22Rv1 (cell line): ENCODE results near the gene IL18R1.

Experiments
- CTCF ChIP-seq: fragments of 450-650 bp; IDR thresholded peaks from 2 replicates; pipeline ENCODE4 v1.5.1; 2017; ENCODE audit warnings: mild to moderate bottlenecking
- ZFX ChIP-seq: fragments of 450-650 bp; IDR thresholded peaks from 2 replicates; pipeline ENCODE4 v1.6.1; 2017; ENCODE audit warnings: antibody characterized with exemption, borderline replicate concordance

DNA sequence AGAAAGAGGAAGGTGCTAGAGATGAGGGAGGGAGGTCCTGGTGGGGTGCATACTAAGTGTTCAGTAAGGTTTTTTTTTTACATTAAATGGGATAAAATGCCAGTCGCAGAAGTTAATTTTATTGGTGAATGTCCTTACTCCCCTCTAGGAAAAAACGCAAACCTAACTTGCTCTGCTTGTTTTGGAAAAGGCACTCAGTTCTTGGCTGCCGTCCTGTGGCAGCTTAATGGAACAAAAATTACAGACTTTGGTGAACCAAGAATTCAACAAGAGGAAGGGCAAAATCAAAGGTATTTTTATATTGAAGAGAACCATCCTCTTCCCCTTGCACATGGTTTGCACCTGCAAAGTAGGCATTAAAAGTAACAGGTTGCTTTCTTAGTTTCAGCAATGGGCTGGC is 12.7 kb upstream of the IL18R1 start:
- TF ChIP-seq CTCF = no peak
- no peak for TF ChIP-seq ZFX
